GM19455 (cell line): Measurements from ENCODE around the gene TMEM126A.
"Not testable (repeated sequence)": the region's sequence is repeated elsewhere in the genome, so short reads cannot be mapped to it uniquely, and the experiment has no call there.

Experiments
- ATAC-seq: cut with Tn5 transposase; IDR thresholded peaks from one replicate; pipeline ENCODE4 v1.9.1; 2021; ENCODE audit not compliant: unreplicated experiment

Gene TMEM126A

GRCh38 chr11:85647604-85648299, at the start of gene TMEM126A:
Gene TMEM126A (plus strand): TSS chr11:85647967. CDS start chr11:85650256, 2,289 bp downstream.
- ATAC-seq: peak; percentile 99

- ATAC-seq: no peak
These were observed 48.7 kb upstream of the TMEM126A start for GRCh38 chr11:85599083-85599482.

GRCh38 chr11:85602526-85603213, 45.1 kb upstream of the TMEM126A start:
- ATAC-seq: no peak

- ATAC-seq: no peak
These were observed 44.5 kb upstream of the TMEM126A start for GRCh38 chr11:85603220-85603619.

GRCh38 chr11:85606237-85606636, 41.5 kb upstream of the TMEM126A start:
- not testable (repeated sequence) for ATAC-seq

GRCh38 chr11:85608621-85609020, 39.1 kb upstream of the TMEM126A start:
- ATAC-seq: not testable (repeated sequence)

- ATAC-seq: not testable (repeated sequence)
These were observed 38.5 kb upstream of the TMEM126A start for GRCh38 chr11:85609286-85609685.

- not testable (repeated sequence) for ATAC-seq
These were observed 36.1 kb upstream of the TMEM126A start for GRCh38 chr11:85611643-85612042.

- ATAC-seq: no peak
These were observed 28.3 kb upstream of the TMEM126A start for GRCh38 chr11:85619499-85619898.

- ATAC-seq: no peak
These were observed 27.5 kb upstream of the TMEM126A start for GRCh38 chr11:85620256-85620655.

GRCh38 chr11:85626496-85626895, 21.3 kb upstream of the TMEM126A start:
- ATAC-seq: no peak

- ATAC-seq: peak; percentile 1
These were observed 20.3 kb upstream of the TMEM126A start, which contains the start of gene DLG2 for GRCh38 chr11:85627332-85627997. Gene DLG2 (minus strand): TSS chr11:85627344.

GRCh38 chr11:85627998-85628770, 19.6 kb upstream of the TMEM126A start, which contains the start of gene TMEM126B:
Gene TMEM126B (plus strand): TSS chr11:85628593. CDS start chr11:85628608, 15 bp downstream.
- peak; percentile 98 for ATAC-seq

- peak; percentile 16 for ATAC-seq
These were observed 18.9 kb upstream of the TMEM126A start for GRCh38 chr11:85628771-85629341.

- ATAC-seq: no peak
These were observed 13.0 kb upstream of the TMEM126A start for GRCh38 chr11:85634747-85635146.

- ATAC-seq: no peak
These were observed 4.6 kb upstream of the TMEM126A start for GRCh38 chr11:85643191-85643614.

GRCh38 chr11:85647078-85647477, 689 bp upstream of the TMEM126A start:
- peak; percentile 3 for ATAC-seq

GRCh38 chr11:85651118-85651517, 3.4 kb downstream of the TMEM126A start:
- ATAC-seq: no peak

GRCh38 chr11:85652786-85653447, 5.2 kb downstream of the TMEM126A start:
- ATAC-seq: no peak

- not testable (repeated sequence) for ATAC-seq
These were observed 6.6 kb downstream of the TMEM126A start for GRCh38 chr11:85654343-85654742.
